Caco-2 (cell line): ENCODE data around the gene COL9A3. TPM values are rescaled to one million over a fixed set of nuclear protein-coding genes. Genes with fewer than 3 reads are reported as not detected.
A peak's percentile ranks its signal among the peaks of the same experiment; 100 is the strongest.

ENCODE experiments used
- BruUV-seq: library from RNA; stranded (reverse); fragments of 400-500 nt; replicated peaks from 2 replicates; lab custom pipeline; 2021; lab: Mats Ljungman, UMichigan
- CTCF ChIA-PET: fragments of 300-600 bp; sonication (Branson Sonifier 250); formaldehyde crosslinking; loops from one replicate; lab custom pipeline; 2022; ENCODE audit warnings: antibody characterized with exemption; lab: Charles Lee
- POLR2A ChIA-PET: fragments of 300-600 bp; sonication (Branson Sonifier 250); formaldehyde crosslinking; loops from one replicate; lab custom pipeline; 2022; ENCODE audit warnings: antibody characterized with exemption; lab: Charles Lee
- DNase-seq, 2 experiments: peaks; one replicate each; pipeline versions ENCODE4 v3.0.0 to v3.0.0-alpha.2; 2020 to 2022
- H3K27me3 ChIP-seq: replicated peaks from 2 replicates; pipeline ENCODE4 v1.6.0; 2011; ENCODE audit warnings: low read length; ENCODE audit not compliant: control insufficient read depth, insufficient read depth
- H3K36me3 ChIP-seq: 2 replicates; pipeline ENCODE4 v1.5.1; 2011; ENCODE audit warnings: low read length; ENCODE audit not compliant: control insufficient read depth, insufficient read depth
- H3K4me1 ChIP-seq: fragments of 250-450 bp; sonication (Bioruptor Pico); 2 replicates; pipeline ENCODE4 v1.5.1; 2020; ENCODE audit warnings: mild to moderate bottlenecking
- H3K4me3 ChIP-seq: 2 replicates; pipeline ENCODE4 v1.5.1; 2011; ENCODE audit warnings: low read depth, mild to moderate bottlenecking, control low read depth, low read length
- H3K9me3 ChIP-seq: fragments of 250-450 bp; sonication (Bioruptor Pico); 2 replicates; pipeline ENCODE4 v1.5.1; 2020; ENCODE audit warnings: mild to moderate bottlenecking, moderate library complexity
- H3K27ac Mint-ChIP-seq: one replicate; pipeline ENCODE4 v1.8.0; 2022; ENCODE audit warnings: mixed read lengths; ENCODE audit not compliant: unreplicated experiment
- H3K27me3 Mint-ChIP-seq: one replicate; pipeline ENCODE4 v1.8.0; 2022; ENCODE audit warnings: mixed read lengths; ENCODE audit not compliant: insufficient read depth, unreplicated experiment
- H3K36me3 Mint-ChIP-seq: one replicate; pipeline ENCODE4 v1.8.0; 2022; ENCODE audit warnings: mild to moderate bottlenecking, mixed read lengths; ENCODE audit not compliant: insufficient read depth, unreplicated experiment
- H3K4me1 Mint-ChIP-seq: one replicate; pipeline ENCODE4 v1.8.0; 2022; ENCODE audit warnings: low read depth, mixed read lengths; ENCODE audit not compliant: unreplicated experiment
- H3K4me3 Mint-ChIP-seq: one replicate; pipeline ENCODE4 v1.8.0; 2022; ENCODE audit warnings: mild to moderate bottlenecking, moderate library complexity, mixed read lengths; ENCODE audit not compliant: unreplicated experiment
- H3K9me3 Mint-ChIP-seq: one replicate; pipeline ENCODE4 v1.8.0; 2022; ENCODE audit warnings: mixed read lengths; ENCODE audit not compliant: unreplicated experiment
- CTCF ChIP-seq, 2 experiments: fragments of 200-600 bp in 1 of 2; IDR thresholded peaks; 1 replicate in 1 of 2; 2 replicates in 1 of 2; pipeline versions ENCODE4 v1.5.1 to v1.8.0; 2011 to 2022; ENCODE audit warnings: antibody characterized with exemption in 1 of 2, control low read depth in 1 of 2, inconsistent platforms in 1 of 2, low read depth in 1 of 2, low read length in 1 of 2, mild to moderate bottlenecking in 1 of 2, moderate library complexity in 1 of 2; ENCODE audit not compliant: insufficient read depth in 1 of 2, severe bottlenecking in 1 of 2, unreplicated experiment in 1 of 2
- intact Hi-C: fragments of 100-400 bp; cut with micrococcal nuclease; formaldehyde crosslinking; loops from one replicate; pipeline ENCODE4 v1.10.0; 2022; ENCODE audit not compliant: unreplicated experiment
- total RNA-seq: library from RNA; stranded (reverse); gene quantifications from 2 replicates; pipeline ENCODE4 v1.2.3, GENCODE V29; 2022

The COL9A3 gene
- total RNA-seq, 1 experiment from 2014 or later = 6.4 TPM

- Mint-ChIP-seq H3K4me3 (no peak overlapping the region), H3K4me1 (peaks cover 11% of the 10 kb centered on the region), H3K27ac (no peak overlapping the region), H3K36me3 (no peaks in the 10 kb centered on the region), H3K27me3 (no peaks in the 10 kb centered on the region), H3K9me3 (no peaks in the 10 kb centered on the region)
- TF ChIP-seq CTCF (IDR thresholded peaks at IDR 0.05; ENCODE audit: insufficient read depth in 1 of 2, low read depth in 1 of 2, low read length in 1 of 2, severe bottlenecking in 1 of 2, unreplicated experiment in 1 of 2) = no peak
- POLR2A ChIA-PET = no interaction called here
- CTCF ChIA-PET = interaction anchor here (1.2 kb wide), 1 partner anchor 22 kb away, joined by 3 read pairs; no protein-coding TSS in a partner anchor
- intact Hi-C loops = no loop called here
- BruUV-seq = no TSS peak
- no peak overlapping the region for H3K4me3 ChIP-seq
- DNase-seq = peak in 1 of 2 experiments; percentile 7
- H3K27me3 ChIP-seq = no peaks in the 10 kb centered on the region
- peaks cover 4% of the 10 kb centered on the region; the same call in 1 of the 2 replicates for H3K4me1 ChIP-seq
- H3K36me3 ChIP-seq = no peaks in the 10 kb centered on the region
- H3K9me3 ChIP-seq = no peaks in the 10 kb centered on the region
Measured at GRCh38 chr20:62830821-62831220, 14.0 kb downstream of the COL9A3 start.

GRCh38 chr20:62831361-62831788 lies 14.5 kb downstream of the COL9A3 start:
- Mint-ChIP-seq H3K27me3 (no peaks in the 10 kb centered on the region), H3K4me1 (peaks cover 11% of the 10 kb centered on the region), H3K36me3 (no peaks in the 10 kb centered on the region), H3K4me3 (no peak overlapping the region), H3K27ac (no peak overlapping the region), H3K9me3 (no peaks in the 10 kb centered on the region)
- POLR2A ChIA-PET = no interaction called here
- TF ChIP-seq CTCF (IDR thresholded peaks at IDR 0.05; ENCODE audit: insufficient read depth in 1 of 2, low read depth in 1 of 2, low read length in 1 of 2, severe bottlenecking in 1 of 2, unreplicated experiment in 1 of 2) = no peak
- intact Hi-C loops = no loop called here
- CTCF ChIA-PET = interaction anchor here (1.2 kb wide), 1 partner anchor 23 kb away, joined by 3 read pairs; no protein-coding TSS in a partner anchor
- peak in 1 of 2 experiments; percentile 16 for DNase-seq
- Histone ChIP-seq H3K9me3 (no peaks in the 10 kb centered on the region), H3K36me3 (no peaks in the 10 kb centered on the region), H3K4me3 (no peak overlapping the region), H3K27me3 (no peaks in the 10 kb centered on the region), H3K4me1 (peaks cover 4% of the 10 kb centered on the region; the same call in 1 of the 2 replicates)
- BruUV-seq = no TSS peak

- CTCF ChIA-PET = interaction anchor here (1.2 to 1.5 kb wide), 2 partner anchors 9 to 23 kb away, joined by 3 to 5 read pairs; no protein-coding TSS in a partner anchor
- Histone ChIP-seq H3K4me3 (no peak overlapping the region), H3K9me3 (no peaks in the 10 kb centered on the region), H3K4me1 (peaks cover 4% of the 10 kb centered on the region; the same call in 1 of the 2 replicates), H3K27me3 (no peaks in the 10 kb centered on the region), H3K36me3 (no peaks in the 10 kb centered on the region)
- POLR2A ChIA-PET = no interaction called here
- no peak for TF ChIP-seq CTCF (IDR thresholded peaks at IDR 0.05; ENCODE audit: insufficient read depth in 1 of 2, low read depth in 1 of 2, low read length in 1 of 2, severe bottlenecking in 1 of 2, unreplicated experiment in 1 of 2)
- intact Hi-C loops = no loop called here
- Mint-ChIP-seq H3K27me3 (no peaks in the 10 kb centered on the region), H3K9me3 (no peaks in the 10 kb centered on the region), H3K4me3 (no peak overlapping the region), H3K4me1 (peaks cover 11% of the 10 kb centered on the region), H3K36me3 (no peaks in the 10 kb centered on the region), H3K27ac (no peak overlapping the region)
- DNase-seq = no peak
- BruUV-seq = no TSS peak
Measured at GRCh38 chr20:62831854-62832211, 15.0 kb downstream of the COL9A3 start.
